Neutrophil (primary cell): Measurements from ENCODE around the gene HHAT.

Source experiments
- H3K27ac ChIP-seq: fragments of 200-600 bp; sonication (generic); 2 replicates; pipeline ENCODE4 v1.5.1; 2016; ENCODE audit warnings: mild to moderate bottlenecking, moderate library complexity
- H3K27me3 ChIP-seq: fragments of 200-600 bp; sonication (generic); 2 replicates; pipeline ENCODE4 v1.6.0; 2016; ENCODE audit warnings: mild to moderate bottlenecking
- H3K36me3 ChIP-seq: fragments of 200-600 bp; sonication (generic); 2 replicates; pipeline ENCODE4 v1.5.1; 2017
- H3K4me1 ChIP-seq, 2 experiments: fragments of 200-600 bp in 1 of 2; sonication (generic) in 1 of 2; 1 replicate in 1 of 2; 2 replicates in 1 of 2; pipeline versions ENCODE4 v1.5.1 to v1.6.1; 2013 to 2016; ENCODE audit warnings: low read depth in 1 of 2, low read length in 1 of 2, mild to moderate bottlenecking in 1 of 2, moderate library complexity in 1 of 2; ENCODE audit not compliant: control insufficient read depth in 1 of 2, insufficient read depth in 1 of 2
- H3K4me3 ChIP-seq, 2 experiments: fragments of 200-600 bp in 1 of 2; sonication (generic) in 1 of 2; 1 replicate in 1 of 2; 2 replicates in 1 of 2; pipeline ENCODE4 v1.5.1; 2013 to 2016; ENCODE audit warnings: low read depth in 1 of 2, low read length in 1 of 2, mild to moderate bottlenecking in 1 of 2, moderate library complexity in 1 of 2
- H3K9me3 ChIP-seq: fragments of 200-600 bp; sonication (generic); 2 replicates; pipeline ENCODE4 v1.5.1; 2016
- TF ChIP-seq, protein P1 (sequence below): fragments of 200-600 bp; sonication (generic); IDR thresholded peaks from 2 replicates; pipeline ENCODE4 v1.5.1; 2016; ENCODE audit warnings: antibody characterized with exemption

HHAT gene

DNA sequence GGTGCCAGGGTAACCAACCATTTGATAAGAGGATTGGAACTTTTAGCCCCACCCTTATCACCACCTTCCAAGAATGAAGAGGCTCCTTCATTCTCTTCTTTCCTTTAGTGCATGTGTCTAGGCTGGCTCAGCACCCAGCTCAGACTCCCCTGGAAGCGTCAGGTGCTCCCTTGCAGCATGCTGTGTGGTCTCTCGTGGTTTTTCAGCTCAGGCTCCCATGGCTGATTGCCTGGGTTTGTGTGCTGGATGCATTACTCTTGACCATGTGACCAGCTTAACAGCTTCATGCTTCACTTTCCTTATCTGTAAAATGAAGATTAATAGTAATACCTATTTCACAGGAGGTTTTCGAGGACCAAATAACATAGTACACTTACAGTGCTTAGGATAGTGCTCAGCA is 198.4 kb downstream of the HHAT start:
- H3K36me3 ChIP-seq: no peaks in the 10 kb centered on the region
- no peaks in the 10 kb centered on the region for H3K27me3 ChIP-seq
- H3K4me3 ChIP-seq: no peak overlapping the region
- no peak overlapping the region for H3K27ac ChIP-seq
- H3K4me1 ChIP-seq: no peaks in the 10 kb centered on the region
- H3K9me3 ChIP-seq: no peaks in the 10 kb centered on the region
- TF ChIP-seq, protein P1, sequence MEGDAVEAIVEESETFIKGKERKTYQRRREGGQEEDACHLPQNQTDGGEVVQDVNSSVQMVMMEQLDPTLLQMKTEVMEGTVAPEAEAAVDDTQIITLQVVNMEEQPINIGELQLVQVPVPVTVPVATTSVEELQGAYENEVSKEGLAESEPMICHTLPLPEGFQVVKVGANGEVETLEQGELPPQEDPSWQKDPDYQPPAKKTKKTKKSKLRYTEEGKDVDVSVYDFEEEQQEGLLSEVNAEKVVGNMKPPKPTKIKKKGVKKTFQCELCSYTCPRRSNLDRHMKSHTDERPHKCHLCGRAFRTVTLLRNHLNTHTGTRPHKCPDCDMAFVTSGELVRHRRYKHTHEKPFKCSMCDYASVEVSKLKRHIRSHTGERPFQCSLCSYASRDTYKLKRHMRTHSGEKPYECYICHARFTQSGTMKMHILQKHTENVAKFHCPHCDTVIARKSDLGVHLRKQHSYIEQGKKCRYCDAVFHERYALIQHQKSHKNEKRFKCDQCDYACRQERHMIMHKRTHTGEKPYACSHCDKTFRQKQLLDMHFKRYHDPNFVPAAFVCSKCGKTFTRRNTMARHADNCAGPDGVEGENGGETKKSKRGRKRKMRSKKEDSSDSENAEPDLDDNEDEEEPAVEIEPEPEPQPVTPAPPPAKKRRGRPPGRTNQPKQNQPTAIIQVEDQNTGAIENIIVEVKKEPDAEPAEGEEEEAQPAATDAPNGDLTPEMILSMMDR: no peak

DNA sequence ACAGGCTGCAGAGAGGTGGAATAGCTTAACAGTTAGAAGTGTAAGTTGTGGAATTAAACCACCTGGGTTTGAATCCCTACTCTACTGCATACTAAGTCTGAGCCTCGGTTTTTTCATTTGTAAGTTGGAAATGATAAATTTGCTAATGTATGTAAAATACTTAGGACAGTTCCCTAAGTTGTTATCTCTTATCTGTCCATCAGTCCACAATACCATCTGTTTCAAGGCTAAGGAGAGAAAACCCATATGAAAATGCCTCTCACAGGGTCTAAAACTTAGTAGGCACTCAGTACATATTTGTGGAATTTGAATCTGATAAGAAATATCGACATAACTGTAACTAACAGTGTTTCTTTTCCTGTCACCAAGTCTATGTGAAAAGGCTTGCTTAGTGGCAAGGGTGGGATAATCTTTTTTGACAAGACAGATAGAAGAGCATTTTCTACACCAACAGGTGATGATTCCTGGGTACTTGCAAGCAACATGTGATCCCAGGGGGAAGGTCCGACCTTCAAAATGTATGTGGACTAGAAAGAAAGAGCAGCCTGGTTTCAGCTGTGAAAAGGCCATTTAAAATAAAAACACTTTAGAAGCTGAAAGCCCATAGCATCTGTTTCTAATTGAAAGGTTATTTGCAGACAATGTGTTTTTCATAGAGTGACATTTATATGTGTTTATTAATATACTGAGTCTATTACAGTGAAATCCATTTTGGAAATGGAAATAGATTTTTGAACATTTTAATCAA is 202.9 kb downstream of the HHAT start:
- H3K4me3 ChIP-seq: no peak overlapping the region

DNA sequence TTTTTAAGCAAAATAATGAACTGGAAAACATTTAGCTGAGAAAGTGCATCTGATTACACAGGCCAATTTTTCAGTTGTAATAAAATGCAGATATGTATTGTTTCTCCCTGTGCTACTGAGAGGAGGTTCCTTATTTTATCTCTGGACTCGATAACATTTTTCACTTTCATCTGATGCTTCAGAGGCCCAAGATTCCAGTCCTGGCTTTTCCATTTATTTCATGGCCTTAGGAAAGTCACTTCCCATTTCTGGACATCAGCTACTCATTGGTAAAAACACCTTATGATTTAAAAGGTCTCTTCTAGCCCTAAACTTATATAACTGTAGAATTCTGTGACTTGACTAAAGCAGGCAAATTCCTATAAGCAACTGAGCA is 203.5 kb downstream of the HHAT start:
- Histone ChIP-seq H3K27ac (no peak overlapping the region), H3K27me3 (no peaks in the 10 kb centered on the region), H3K9me3 (no peaks in the 10 kb centered on the region), H3K4me3 (no peak overlapping the region), H3K36me3 (no peaks in the 10 kb centered on the region), H3K4me1 (no peaks in the 10 kb centered on the region)
- TF ChIP-seq, protein P1: no peak

More for the DNA sequence above, 202.9 kb downstream of the HHAT start:
- no peaks in the 10 kb centered on the region for H3K4me1 ChIP-seq
- TF ChIP-seq, protein P1: no peak
- H3K27me3 ChIP-seq: no peaks in the 10 kb centered on the region
- H3K9me3 ChIP-seq: no peaks in the 10 kb centered on the region
- H3K27ac ChIP-seq: no peak overlapping the region
- H3K36me3 ChIP-seq: no peaks in the 10 kb centered on the region

DNA sequence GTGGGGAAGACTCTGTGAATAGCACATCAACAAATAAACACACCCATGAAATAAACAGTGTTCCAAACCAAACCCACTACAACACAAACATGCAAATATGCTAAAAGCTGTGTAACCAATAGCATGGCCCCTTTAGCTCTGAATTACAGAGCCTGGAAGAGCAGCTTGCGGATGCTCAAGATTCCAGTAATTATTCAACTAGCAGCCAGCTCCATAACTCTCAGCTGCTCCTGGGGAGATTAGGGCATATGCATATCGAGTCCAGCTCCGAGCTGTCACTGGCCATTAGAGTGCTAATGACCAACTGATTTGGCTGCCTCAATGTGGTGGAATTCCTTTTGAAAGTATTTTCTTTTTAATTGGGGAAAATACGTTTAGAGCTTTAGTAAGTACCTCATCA is 207.1 kb downstream of the HHAT start:
- H3K9me3 ChIP-seq: no peaks in the 10 kb centered on the region
- H3K27me3 ChIP-seq: no peaks in the 10 kb centered on the region
- TF ChIP-seq, protein P1: no peak
- no peak overlapping the region for H3K27ac ChIP-seq
- H3K4me1 ChIP-seq: no peaks in the 10 kb centered on the region
- H3K36me3 ChIP-seq: no peaks in the 10 kb centered on the region
- no peak overlapping the region for H3K4me3 ChIP-seq

DNA sequence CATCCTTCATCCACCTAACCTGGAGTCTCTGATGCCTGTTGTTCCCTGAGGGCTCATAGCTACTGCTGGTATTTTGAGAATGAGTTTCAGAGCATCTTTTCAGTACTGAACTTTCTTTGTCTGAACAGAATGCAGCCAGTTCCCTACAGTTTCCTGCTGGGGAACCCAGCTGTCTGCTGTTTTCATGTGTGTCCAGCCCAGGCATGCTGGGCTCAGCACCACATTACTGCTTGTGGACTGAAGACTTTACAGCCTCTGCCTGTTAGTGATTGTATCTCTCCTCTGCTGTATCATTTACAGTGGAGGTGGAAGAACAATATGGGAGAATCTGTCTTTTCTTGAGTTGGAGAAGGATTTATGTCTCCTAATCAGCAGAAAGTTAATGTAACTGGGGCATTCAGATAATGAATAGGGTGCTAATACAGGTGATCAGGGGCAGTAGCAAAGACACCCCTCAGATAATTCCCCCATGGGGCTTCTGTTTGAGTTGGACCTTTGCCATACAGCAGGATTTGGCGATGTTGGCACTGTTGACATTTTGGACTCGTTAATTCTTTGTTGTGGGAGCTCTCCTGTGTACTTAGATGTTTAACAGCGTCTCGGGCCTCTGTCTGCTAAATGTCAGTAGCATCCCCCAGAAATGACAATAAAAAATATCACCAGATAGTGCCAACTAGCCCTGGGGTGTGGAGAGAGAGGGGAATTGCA is 207.7 kb downstream of the HHAT start:
- Histone ChIP-seq H3K4me3 (no peak overlapping the region), H3K4me1 (no peaks in the 10 kb centered on the region), H3K36me3 (no peaks in the 10 kb centered on the region), H3K9me3 (no peaks in the 10 kb centered on the region), H3K27me3 (no peaks in the 10 kb centered on the region), H3K27ac (no peak overlapping the region)
- TF ChIP-seq, protein P1: no peak
